HUES48 (cell line): ENCODE results near the gene MPST.

Source experiments
- H3K27ac ChIP-seq: one replicate; pipeline ENCODE4 v1.7.0; 2013; ENCODE audit warnings: low read depth, low read length, inconsistent platforms
- H3K27me3 ChIP-seq: 2 replicates; pipeline ENCODE4 v1.6.1; 2013; ENCODE audit warnings: mild to moderate bottlenecking, low read length; ENCODE audit not compliant: control insufficient read depth, insufficient read depth
- H3K36me3 ChIP-seq: 2 replicates; pipeline ENCODE4 v1.6.1; 2013; ENCODE audit warnings: low read length; ENCODE audit not compliant: control insufficient read depth, insufficient read depth
- H3K4me1 ChIP-seq: 2 replicates; pipeline ENCODE4 v1.6.1; 2013; ENCODE audit warnings: mild to moderate bottlenecking, low read length; ENCODE audit not compliant: control insufficient read depth, insufficient read depth
- H3K4me3 ChIP-seq: 2 replicates; pipeline ENCODE4 v1.5.1; 2013; ENCODE audit warnings: mild to moderate bottlenecking, low read depth, low read length
- H3K9ac ChIP-seq: 2 replicates; pipeline ENCODE4 v1.6.1; 2013; ENCODE audit warnings: mild to moderate bottlenecking, low read depth, low read length, moderate library complexity
- H3K9me3 ChIP-seq: 2 replicates; pipeline ENCODE4 v1.6.1; 2013; ENCODE audit warnings: low read length; ENCODE audit not compliant: control insufficient read depth, insufficient read depth

The MPST gene

DNA sequence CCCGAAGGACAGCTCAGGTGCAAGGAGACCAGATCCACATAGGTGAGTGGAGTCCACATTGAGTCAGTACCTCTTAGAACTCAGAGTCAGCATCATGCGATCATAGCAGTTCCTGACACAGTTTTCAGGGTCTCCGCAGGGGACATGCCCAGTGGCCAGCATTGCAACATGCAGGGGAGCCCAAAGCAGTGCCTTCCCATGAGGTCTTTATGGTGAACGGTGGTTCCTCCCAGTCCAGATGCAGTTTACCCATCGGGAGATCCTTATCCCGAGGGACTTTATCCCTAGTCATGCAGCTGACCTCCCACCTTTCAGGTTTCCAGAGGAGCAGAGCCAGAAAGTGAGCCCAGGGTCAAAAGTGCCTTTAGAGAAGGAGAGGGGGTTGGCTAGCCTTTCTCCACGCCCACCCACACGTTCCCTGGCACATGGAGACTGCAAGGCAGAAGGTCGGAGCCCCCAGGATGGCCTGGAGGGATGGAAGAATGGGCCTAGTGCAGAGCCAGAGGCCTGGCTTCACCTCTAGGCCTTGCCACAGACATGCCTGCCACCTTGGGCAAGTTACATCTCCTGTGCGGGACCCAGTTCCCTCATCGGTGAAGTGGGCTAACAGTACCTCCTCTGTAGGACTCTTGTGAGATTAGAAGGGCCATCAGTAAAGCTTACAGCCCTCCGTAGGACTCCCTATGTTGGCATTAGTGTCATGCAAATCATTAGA, 38.4 kb downstream of the MPST start:
- Histone ChIP-seq H3K4me1 (peaks cover 6% of the 10 kb centered on the region), H3K27ac (no peak overlapping the region), H3K4me3 (no peak overlapping the region), H3K9ac (no peak overlapping the region), H3K36me3 (peaks cover 73% of the 10 kb centered on the region), H3K9me3 (no peaks in the 10 kb centered on the region), H3K27me3 (no peaks in the 10 kb centered on the region)

DNA sequence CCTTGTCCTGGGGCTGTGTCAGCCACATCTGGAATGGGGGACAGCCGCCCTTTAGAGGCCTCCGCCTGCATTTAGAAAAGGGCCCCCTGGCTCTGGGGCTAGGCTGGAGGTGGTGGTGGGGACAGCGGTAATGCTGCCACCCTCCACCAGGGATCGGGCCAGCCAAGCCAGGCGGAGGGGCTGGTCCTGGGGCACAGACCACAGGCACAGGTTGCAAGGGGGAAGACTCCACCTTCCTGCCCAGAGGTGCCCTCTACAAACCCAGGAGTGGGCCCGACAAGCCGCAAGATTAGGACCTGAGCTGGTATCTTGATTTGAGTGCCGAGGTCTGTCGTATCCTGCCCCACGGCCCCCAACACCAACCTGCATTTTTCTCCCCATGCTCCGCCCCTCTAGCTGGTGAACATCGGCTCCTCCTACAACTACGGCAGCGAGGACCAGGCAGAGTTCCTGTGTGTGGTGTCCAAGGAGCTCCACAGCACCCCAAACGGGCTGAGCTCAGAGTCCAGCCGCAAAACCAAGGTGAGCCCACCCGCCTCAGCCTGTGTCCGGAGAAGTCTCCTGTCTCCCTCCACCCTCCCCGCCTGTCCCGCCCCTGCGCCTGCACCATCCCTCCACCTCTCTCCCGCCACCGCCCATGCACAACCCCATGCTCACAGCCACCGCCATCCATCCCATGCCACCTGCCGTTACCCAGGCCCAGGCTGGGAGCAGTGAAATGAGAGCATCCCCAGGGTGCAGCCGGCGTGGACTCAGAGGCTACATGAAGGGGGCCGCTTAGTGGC, 39.6 kb downstream of the MPST start:
- Histone ChIP-seq H3K4me1 (peaks cover 7% of the 10 kb centered on the region), H3K9ac (no peak overlapping the region)

DNA sequence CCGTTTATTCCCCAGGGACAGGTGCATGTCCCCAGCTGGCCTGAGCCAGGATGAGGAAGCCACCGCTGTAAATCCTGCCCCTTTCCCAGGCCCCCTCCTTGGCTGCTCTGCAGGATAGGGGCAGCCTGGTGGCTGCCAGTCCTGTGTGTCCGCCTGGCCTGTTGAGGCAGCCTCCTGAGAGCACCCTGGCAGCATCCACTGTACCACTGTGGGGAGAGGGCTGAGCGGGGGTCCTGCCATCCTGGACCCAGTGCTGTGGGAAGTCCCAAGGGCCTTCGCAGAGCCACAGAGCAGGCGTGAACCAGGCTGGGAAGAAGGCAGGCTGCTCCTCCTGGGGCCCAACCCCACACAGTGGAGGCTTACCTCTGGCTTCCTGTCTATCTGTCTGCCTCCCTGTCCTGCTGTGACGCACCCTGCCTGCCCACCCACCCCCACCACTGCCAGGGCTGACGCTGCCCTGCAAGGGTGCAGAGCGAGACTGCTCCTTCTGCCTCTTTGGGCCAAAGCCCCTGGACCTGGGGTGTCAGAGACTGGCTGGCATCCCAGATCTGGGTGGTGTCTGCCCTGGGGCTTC, 40.4 kb downstream of the MPST start:
- Histone ChIP-seq H3K9ac (no peak overlapping the region), H3K36me3 (peaks cover 63% of the 10 kb centered on the region), H3K4me3 (no peak overlapping the region), H3K9me3 (no peaks in the 10 kb centered on the region), H3K4me1 (peaks cover 7% of the 10 kb centered on the region), H3K27ac (no peak overlapping the region), H3K27me3 (peaks cover 3% of the 10 kb centered on the region; the same call in 1 of the 2 replicates)

More for the DNA sequence above, 39.6 kb downstream of the MPST start:
- H3K36me3 ChIP-seq: peaks cover 68% of the 10 kb centered on the region
- no peak overlapping the region for H3K4me3 ChIP-seq
- H3K27ac ChIP-seq: no peak overlapping the region
- no peaks in the 10 kb centered on the region for H3K27me3 ChIP-seq
- no peaks in the 10 kb centered on the region for H3K9me3 ChIP-seq

DNA sequence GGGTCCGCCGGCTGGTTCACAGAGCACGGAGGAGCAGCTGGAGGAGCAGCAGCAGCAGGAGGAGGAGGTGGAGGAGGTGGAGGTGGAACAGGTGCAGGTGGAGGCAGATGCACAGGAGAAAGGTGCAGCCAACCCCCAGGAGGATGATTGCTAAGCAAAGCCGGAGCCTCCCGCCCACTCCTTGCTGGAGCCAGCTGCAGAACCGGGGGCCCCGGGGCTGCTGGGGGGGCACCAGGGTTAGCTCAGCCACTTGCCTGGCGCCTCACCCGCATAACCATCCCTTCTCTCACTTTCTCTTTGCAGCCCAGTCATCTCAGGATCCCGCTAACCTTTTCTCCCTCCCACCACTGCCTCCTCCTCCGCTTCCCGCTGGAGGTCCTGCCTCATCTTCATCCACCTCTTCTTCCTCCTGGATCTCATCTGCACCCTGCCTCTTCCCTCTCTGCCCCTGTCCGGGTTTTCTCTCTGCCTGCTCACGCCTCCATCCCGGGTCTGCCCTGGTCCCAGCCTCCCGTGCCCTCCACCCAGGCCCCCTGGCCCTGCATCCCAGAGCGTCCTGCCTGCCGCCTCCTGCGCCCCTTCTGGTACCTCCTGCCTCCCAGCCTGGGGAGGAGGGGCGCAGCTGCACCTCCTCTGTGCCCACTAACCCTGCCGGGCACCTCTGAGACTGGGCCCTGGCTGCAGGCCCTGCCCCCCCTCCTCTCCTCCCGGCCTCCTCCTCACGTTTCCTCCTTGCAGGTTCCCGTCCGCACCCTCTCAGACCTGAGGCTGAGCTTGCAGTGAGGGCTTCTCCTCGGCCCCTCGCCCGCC, 41.5 kb downstream of the MPST start:
- Histone ChIP-seq H3K27me3 (peaks cover 10% of the 10 kb centered on the region; the same call in 1 of the 2 replicates), H3K4me1 (peaks cover 7% of the 10 kb centered on the region), H3K9ac (no peak overlapping the region), H3K9me3 (no peaks in the 10 kb centered on the region), H3K36me3 (peaks cover 53% of the 10 kb centered on the region), H3K4me3 (no peak overlapping the region), H3K27ac (no peak overlapping the region)

DNA sequence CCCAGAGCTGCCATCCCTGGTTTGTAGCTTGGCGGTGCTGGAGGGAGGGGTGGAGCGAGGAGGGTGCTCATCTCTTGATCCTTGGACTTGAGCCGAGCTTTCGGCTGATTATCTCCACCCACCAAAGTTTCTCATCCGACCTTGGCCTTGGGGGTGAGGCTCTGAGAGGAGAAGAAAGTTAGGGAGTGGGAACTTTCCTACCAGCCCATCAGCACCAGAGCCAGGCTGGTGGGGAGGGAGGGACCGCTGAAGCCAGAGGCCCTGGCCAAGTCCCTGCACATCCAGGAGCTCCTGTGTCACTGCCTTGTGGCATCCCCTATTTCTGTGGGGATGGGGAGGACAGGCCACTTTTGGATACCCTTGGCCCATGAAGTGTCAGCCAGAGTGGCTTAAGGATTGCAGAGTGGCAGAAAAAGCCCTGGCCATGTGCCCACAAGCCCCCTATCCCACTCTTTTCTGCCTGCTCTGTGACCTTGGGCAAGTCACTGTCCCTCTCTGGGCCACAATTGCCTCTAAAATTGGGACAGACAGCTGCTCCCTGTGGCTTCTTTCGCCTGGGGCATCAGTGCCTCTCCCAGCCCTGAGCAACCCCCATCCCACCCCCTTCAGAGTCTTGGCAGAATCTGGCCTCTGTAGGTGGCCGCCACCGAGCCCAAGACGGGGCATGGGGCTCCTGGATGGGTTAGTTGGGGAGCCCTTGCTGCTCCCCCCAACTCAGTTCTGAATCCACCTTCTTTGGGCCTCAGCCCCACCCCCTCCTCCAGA, 42.3 kb downstream of the MPST start:
- no peak overlapping the region for H3K4me3 ChIP-seq

DNA sequence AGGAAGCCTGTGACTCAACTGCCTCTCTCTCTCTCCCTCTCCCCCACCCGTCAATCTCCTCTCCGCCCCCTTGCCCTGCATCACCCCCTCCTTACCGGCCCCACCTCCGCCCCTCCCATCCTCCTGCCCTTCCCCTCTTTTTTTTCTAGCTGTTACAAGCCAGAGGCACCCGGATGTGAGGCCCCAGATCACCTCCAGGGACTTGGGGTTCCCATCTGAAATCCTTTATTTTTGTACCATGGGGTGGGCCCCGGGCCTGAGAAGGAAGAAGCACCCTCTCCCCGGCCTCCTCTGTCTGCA, 42.8 kb downstream of the MPST start:
- H3K27ac ChIP-seq: no peak overlapping the region
- peaks cover 20% of the 10 kb centered on the region for H3K27me3 ChIP-seq
- no peaks in the 10 kb centered on the region for H3K9me3 ChIP-seq
- peaks cover 7% of the 10 kb centered on the region for H3K4me1 ChIP-seq
- H3K9ac ChIP-seq: no peak overlapping the region
- no peak overlapping the region for H3K4me3 ChIP-seq
- H3K36me3 ChIP-seq: peaks cover 41% of the 10 kb centered on the region

More for the DNA sequence above, 42.3 kb downstream of the MPST start:
- Histone ChIP-seq H3K9me3 (no peaks in the 10 kb centered on the region), H3K27me3 (peaks cover 18% of the 10 kb centered on the region), H3K27ac (no peak overlapping the region), H3K36me3 (peaks cover 46% of the 10 kb centered on the region), H3K4me1 (peaks cover 7% of the 10 kb centered on the region), H3K9ac (no peak overlapping the region)

DNA sequence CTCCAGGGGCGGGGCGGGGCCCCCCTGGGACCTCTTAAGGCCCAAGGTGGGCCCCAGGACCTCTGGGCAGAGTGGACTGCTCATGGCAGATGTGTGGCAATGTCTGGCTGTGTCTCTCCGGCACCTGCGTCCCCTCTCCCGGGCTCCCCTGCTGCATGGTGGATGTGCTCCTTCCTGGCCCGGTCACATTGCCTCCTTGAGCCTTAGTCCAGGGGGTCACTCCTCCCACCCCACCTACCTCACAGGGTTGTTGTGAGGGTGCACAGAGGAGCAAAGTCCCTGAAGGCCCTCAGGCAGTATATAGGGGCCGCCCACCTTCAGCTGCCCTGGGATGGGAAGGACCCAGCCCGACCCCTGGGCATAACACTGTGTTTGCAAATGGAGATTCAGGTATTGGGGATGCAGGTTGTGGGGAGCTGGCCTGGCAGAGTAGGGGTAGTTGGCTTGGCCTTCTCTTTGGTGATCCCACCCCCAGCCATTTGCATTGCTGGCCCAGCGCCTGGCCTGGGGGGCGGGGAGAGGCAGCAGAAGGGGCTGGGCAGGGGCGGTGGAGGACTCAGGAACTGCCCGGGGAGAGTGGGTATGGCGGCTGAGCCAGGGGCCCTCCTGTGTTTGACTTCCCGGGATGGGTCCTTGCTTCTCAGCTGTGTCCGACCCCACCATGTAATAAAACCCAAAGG, 43.3 kb downstream of the MPST start:
- Histone ChIP-seq H3K27ac (no peak overlapping the region), H3K27me3 (peaks cover 26% of the 10 kb centered on the region), H3K9ac (no peak overlapping the region)

DNA sequence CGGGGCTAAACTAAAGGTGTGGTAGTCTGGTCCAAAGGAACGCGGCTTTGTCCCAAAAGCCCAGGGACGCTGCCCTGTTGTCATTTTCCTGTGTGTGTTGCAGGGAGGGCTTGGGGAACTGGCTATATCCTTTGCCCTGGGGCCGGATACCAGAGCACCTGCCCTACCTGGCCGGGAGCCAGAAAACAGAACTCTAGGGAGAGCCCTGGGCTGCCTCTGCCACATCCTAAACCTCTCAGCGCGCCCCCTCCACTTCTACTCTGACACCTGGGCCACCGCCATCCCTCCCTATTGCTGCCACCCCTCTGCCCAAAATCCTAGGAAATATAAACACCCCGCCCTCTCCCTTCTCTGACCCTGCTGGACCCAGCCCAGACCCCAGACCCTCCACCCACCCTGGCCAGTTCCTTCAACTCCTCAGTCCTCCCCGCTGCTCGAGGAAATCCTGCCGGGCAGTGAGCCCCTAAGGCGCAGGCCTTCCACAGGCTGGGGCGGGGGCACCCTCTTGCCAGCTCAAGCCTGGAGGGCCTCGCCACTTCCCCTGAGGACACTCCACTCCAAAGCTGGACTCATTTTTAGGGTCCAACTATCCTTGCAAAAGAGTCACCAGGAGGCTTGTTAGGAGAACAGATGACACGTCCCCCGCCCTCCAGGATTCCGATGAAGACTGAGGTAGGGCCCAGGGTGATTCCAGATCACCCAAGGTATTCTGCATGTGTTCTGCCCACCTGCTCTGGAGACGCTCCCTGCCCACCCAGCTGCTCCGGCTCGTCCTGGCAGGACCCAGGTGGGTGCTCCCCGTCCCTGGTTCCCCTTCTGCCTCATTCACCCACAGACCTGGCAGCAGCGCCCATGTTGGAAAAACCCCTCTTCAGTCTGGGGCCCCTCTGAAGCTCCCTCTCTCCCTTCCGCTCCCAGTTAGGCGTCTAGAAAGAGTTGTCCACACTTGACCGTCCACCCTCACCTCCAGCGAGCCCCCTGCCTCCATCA, 44.2 kb downstream of the MPST start:
- peaks cover 27% of the 10 kb centered on the region; the same call in 1 of the 2 replicates for H3K36me3 ChIP-seq
- H3K27ac ChIP-seq: no peak overlapping the region
- H3K4me3 ChIP-seq: no peak overlapping the region
- H3K9ac ChIP-seq: no peak overlapping the region
- H3K4me1 ChIP-seq: peaks cover 11% of the 10 kb centered on the region
- H3K27me3 ChIP-seq: peaks cover 34% of the 10 kb centered on the region
- no peaks in the 10 kb centered on the region for H3K9me3 ChIP-seq

More for the DNA sequence above, 43.3 kb downstream of the MPST start:
- Histone ChIP-seq H3K9me3 (no peaks in the 10 kb centered on the region), H3K4me1 (peaks cover 7% of the 10 kb centered on the region), H3K36me3 (peaks cover 36% of the 10 kb centered on the region), H3K4me3 (no peak overlapping the region)

DNA sequence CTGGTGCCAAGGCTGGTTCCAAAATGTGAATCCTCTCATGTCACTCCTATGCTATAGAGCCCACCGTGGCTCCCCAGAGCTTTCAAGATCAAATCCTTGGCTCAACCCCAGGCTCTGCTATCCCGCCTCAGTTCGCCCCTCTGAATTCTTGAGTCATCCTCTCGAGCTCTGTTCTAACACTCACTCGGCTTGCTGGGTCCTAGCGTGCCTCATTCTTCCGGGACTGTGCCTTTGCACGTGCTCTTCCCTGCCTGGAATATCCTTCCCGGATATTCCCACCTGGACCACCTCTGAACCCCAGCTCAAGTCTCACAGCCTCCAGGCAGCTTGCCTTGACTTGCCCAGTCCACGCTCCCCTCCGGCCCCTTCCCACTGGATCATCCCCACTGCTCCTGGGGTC, 45.0 kb downstream of the MPST start:
- Histone ChIP-seq H3K27ac (no peak overlapping the region), H3K36me3 (peaks cover 19% of the 10 kb centered on the region; the same call in 1 of the 2 replicates), H3K9ac (no peak overlapping the region), H3K9me3 (no peaks in the 10 kb centered on the region), H3K4me3 (no peak overlapping the region), H3K4me1 (peaks cover 11% of the 10 kb centered on the region), H3K27me3 (peaks cover 41% of the 10 kb centered on the region)
